ENCODE measurements around the gene CPSF2.

CPSF2 gene

GRCh38 chr14:92121670-92122350 is at the start of gene CPSF2, which contains the start of gene NDUFB1:
CPSF2 (plus strand) TSS chr14:92121969; CDS start chr14:92130985, 9,016 bp downstream.
NDUFB1 (minus strand) TSS chr14:92121706; CDS start chr14:92117637, 4,069 bp downstream.
- DNase-seq (ENCODE audit: low read depth in 2 of 2) = peak; percentile 40

GRCh38 chr14:92074555-92074954 is 47.2 kb upstream of the CPSF2 start:
- DNase-seq (ENCODE audit: low read depth in 2 of 2) = no peak

GRCh38 chr14:92088494-92088893 is 33.3 kb upstream of the CPSF2 start:
- no peak for DNase-seq (ENCODE audit: low read depth in 2 of 2)

- DNase-seq (ENCODE audit: low read depth in 2 of 2) = no peak
These were observed 28.4 kb upstream of the CPSF2 start for GRCh38 chr14:92093320-92093719.

GRCh38 chr14:92099802-92100201 is 22.0 kb upstream of the CPSF2 start:
- no peak for DNase-seq (ENCODE audit: low read depth in 2 of 2)

GRCh38 chr14:92103363-92103989 is 18.3 kb upstream of the CPSF2 start:
- DNase-seq (ENCODE audit: low read depth in 2 of 2) = no peak

GRCh38 chr14:92105073-92105892 is 16.5 kb upstream of the CPSF2 start:
- no peak for DNase-seq (ENCODE audit: low read depth in 2 of 2)

GRCh38 chr14:92105893-92106142 is 16.0 kb upstream of the CPSF2 start:
- no peak for DNase-seq (ENCODE audit: low read depth in 2 of 2)

GRCh38 chr14:92106143-92106926 is 15.4 kb upstream of the CPSF2 start, which contains the start of gene ATXN3:
ATXN3 (minus strand) TSS chr14:92106582; CDS start chr14:92106552, 30 bp downstream.
- peak; percentile 97 for DNase-seq (ENCODE audit: low read depth in 2 of 2)

GRCh38 chr14:92108345-92109254 is 13.2 kb upstream of the CPSF2 start:
- DNase-seq (ENCODE audit: low read depth in 2 of 2) = no peak

GRCh38 chr14:92109490-92109889 is 12.3 kb upstream of the CPSF2 start:
- no peak for DNase-seq (ENCODE audit: low read depth in 2 of 2)

- no peak for DNase-seq (ENCODE audit: low read depth in 2 of 2)
These were observed 531 bp upstream of the CPSF2 start for GRCh38 chr14:92121207-92121669.

- no peak for DNase-seq (ENCODE audit: low read depth in 2 of 2)
These were observed 545 bp downstream of the CPSF2 start for GRCh38 chr14:92122351-92122677.

GRCh38 chr14:92122761-92123160 is 992 bp downstream of the CPSF2 start:
- DNase-seq (ENCODE audit: low read depth in 2 of 2) = no peak

GRCh38 chr14:92134456-92134855 is 12.7 kb downstream of the CPSF2 start:
- DNase-seq (ENCODE audit: low read depth in 2 of 2) = no peak

- DNase-seq (ENCODE audit: low read depth in 2 of 2) = peak in 1 of 2 experiments; percentile 18
These were observed 13.5 kb downstream of the CPSF2 start for GRCh38 chr14:92135269-92135668.

GRCh38 chr14:92143309-92143708 is 21.5 kb downstream of the CPSF2 start:
- no peak for DNase-seq (ENCODE audit: low read depth in 2 of 2)

GRCh38 chr14:92143962-92144361 is 22.2 kb downstream of the CPSF2 start:
- DNase-seq (ENCODE audit: low read depth in 2 of 2) = no peak

GRCh38 chr14:92144708-92145107 is 22.9 kb downstream of the CPSF2 start:
- DNase-seq (ENCODE audit: low read depth in 2 of 2) = no peak

- no peak for DNase-seq (ENCODE audit: low read depth in 2 of 2)
These were observed 31.8 kb downstream of the CPSF2 start for GRCh38 chr14:92153581-92153980.

Measured in fibroblast of skin of left biceps (primary cell).